ENCODE measurements around the gene FAM24A.
"Not testable (repeated sequence)": the region's sequence is repeated elsewhere in the genome, so short reads cannot be mapped to it uniquely, and the experiment has no call there.

DNA sequence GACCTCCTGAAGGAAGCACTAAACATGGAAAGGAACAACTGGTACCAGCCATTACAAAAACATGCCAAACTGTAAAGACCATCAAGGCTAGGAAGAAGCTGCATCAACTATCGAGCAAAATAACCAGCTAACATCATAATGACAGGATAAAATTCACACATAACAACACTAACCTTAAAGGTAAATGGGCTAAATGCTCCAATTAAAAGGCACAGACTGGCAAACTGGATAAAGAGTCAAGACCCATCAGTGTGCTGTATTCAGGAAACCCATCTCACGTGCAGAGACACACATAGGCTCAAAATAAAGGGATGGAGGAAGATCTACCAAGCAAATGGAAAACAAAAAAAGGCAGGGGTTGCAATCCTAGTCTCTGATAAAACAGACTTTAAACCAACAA lies 41.6 kb upstream of the FAM24A start:
- TF ChIP-seq, protein P1, sequence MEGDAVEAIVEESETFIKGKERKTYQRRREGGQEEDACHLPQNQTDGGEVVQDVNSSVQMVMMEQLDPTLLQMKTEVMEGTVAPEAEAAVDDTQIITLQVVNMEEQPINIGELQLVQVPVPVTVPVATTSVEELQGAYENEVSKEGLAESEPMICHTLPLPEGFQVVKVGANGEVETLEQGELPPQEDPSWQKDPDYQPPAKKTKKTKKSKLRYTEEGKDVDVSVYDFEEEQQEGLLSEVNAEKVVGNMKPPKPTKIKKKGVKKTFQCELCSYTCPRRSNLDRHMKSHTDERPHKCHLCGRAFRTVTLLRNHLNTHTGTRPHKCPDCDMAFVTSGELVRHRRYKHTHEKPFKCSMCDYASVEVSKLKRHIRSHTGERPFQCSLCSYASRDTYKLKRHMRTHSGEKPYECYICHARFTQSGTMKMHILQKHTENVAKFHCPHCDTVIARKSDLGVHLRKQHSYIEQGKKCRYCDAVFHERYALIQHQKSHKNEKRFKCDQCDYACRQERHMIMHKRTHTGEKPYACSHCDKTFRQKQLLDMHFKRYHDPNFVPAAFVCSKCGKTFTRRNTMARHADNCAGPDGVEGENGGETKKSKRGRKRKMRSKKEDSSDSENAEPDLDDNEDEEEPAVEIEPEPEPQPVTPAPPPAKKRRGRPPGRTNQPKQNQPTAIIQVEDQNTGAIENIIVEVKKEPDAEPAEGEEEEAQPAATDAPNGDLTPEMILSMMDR (IDR thresholded peaks at IDR 0.05 in 8 of 11, conservative IDR thresholded peaks at IDR 0.05 in 3 of 11), result not testable (repeated sequence)
- TF ChIP-seq POLR2A, POLR2AphosphoS5 (IDR thresholded peaks at IDR 0.05): not testable (repeated sequence)

All from spleen (tissue), 7 donors.